K562 (cell line): ENCODE data around the gene KCNMB3. TPM values are rescaled to one million over a fixed set of nuclear protein-coding genes. Genes with fewer than 3 reads are reported as not detected.

ENCODE experiments used
- BCLAF1 ChIP-seq, 2 experiments: fragments of 450-650 bp in 1 of 2; IDR thresholded peaks; 2 replicates each; pipeline ENCODE4 v1.6.1; 2011 to 2017; ENCODE audit warnings: low read depth in 2 of 2, antibody characterized with exemption in 1 of 2, borderline replicate concordance in 1 of 2, low read length in 1 of 2, mild to moderate bottlenecking in 1 of 2, mixed read lengths in 1 of 2; ENCODE audit not compliant: control insufficient read depth in 1 of 2
- E2F5 ChIP-seq: sonication (generic); formaldehyde crosslinking; IDR thresholded peaks from 2 replicates; pipeline ENCODE4 v1.8.0; 2022; ENCODE audit warnings: mild to moderate bottlenecking, missing genetic modification reagents
- HDAC1 ChIP-seq, 2 experiments: fragments of 450-650 bp; IDR thresholded peaks; 2 replicates each; pipeline ENCODE4 v1.6.1; 2016 to 2017; ENCODE audit warnings: inconsistent platforms in 1 of 2, mild to moderate bottlenecking in 1 of 2, moderate library complexity in 1 of 2
- HINFP ChIP-seq: fragments of 450-650 bp; conservative IDR thresholded peaks from 2 replicates; pipeline ENCODE4 v1.6.1; 2016; ENCODE audit warnings: missing genetic modification characterization, low read depth, mild to moderate bottlenecking, control low read depth, missing compliant biosample characterization
- HMG20A ChIP-seq: fragments of 450-650 bp; formaldehyde crosslinking; conservative IDR thresholded peaks from 2 replicates; pipeline ENCODE4 v1.4.0; 2020; ENCODE audit warnings: mild to moderate bottlenecking, mixed read lengths
- NCOA6 ChIP-seq: fragments of 450-650 bp; IDR thresholded peaks from 2 replicates; pipeline ENCODE4 v1.6.1; 2017; ENCODE audit warnings: mild to moderate bottlenecking
- NCOR1 ChIP-seq: fragments of 450-650 bp; IDR thresholded peaks from 2 replicates; pipeline ENCODE4 v1.6.1; 2016; ENCODE audit warnings: mild to moderate bottlenecking, moderate library complexity
- NFE2 ChIP-seq: IDR thresholded peaks from 2 replicates; pipeline ENCODE4 v1.6.1; 2014; ENCODE audit warnings: antibody characterized with exemption, low read depth
- POLR2AphosphoS5 ChIP-seq: IDR thresholded peaks from 2 replicates; pipeline ENCODE4 v1.6.1; 2011; ENCODE audit warnings: mild to moderate bottlenecking, low read depth, low read length, moderate library complexity; ENCODE audit not compliant: control insufficient read depth, insufficient read depth
- RBFOX2 ChIP-seq: fragments of 200-400 bp; formaldehyde crosslinking; IDR thresholded peaks from 2 replicates; pipeline ENCODE4 v1.6.1; 2017; ENCODE audit warnings: low read depth, mild to moderate bottlenecking, low read length, moderate library complexity
- SREBF1 ChIP-seq: fragments of 150-350 bp; IDR thresholded peaks from 2 replicates; pipeline ENCODE4 v1.6.1; 2014; ENCODE audit warnings: antibody characterized with exemption, low read depth, low read length, borderline replicate concordance
- STAT5A ChIP-seq: IDR thresholded peaks from 2 replicates; pipeline ENCODE4 v1.6.1; 2012; ENCODE audit warnings: low read length, inconsistent platforms, borderline replicate concordance
- TCF3 ChIP-seq: sonication (generic); formaldehyde crosslinking; IDR thresholded peaks from 2 replicates; pipeline ENCODE4 v1.4.0; 2020; ENCODE audit warnings: mild to moderate bottlenecking, missing genetic modification reagents
- TEAD4 ChIP-seq, 2 experiments: sonication (generic) in 1 of 2; formaldehyde crosslinking in 1 of 2; IDR thresholded peaks; 2 replicates each; pipeline versions ENCODE4 v1.6.1 to v1.8.0; 2012 to 2022; ENCODE audit warnings: borderline replicate concordance in 1 of 2, inconsistent platforms in 1 of 2, low read length in 1 of 2, mild to moderate bottlenecking in 1 of 2, missing genetic modification reagents in 1 of 2
- ZNF395 ChIP-seq: fragments of 200-800 bp; sonication (Bioruptor generic); IDR thresholded peaks from 2 replicates; pipeline ENCODE4 v1.6.1; 2017; ENCODE audit warnings: missing genetic modification characterization, missing compliant biosample characterization
- polyA plus RNA-seq, 8 experiments: library from polyadenylated mRNA; depleted of rRNA in 4 of 8; stranded (reverse) in 5 of 8; unstranded in 3 of 8; fragments of >200 nt; fragmentation: Nextera tagmentation in 2 of 8; fragmentation: Illumina TruSeq in 1 of 8; extraction: Ambion mirVana in 2 of 8; extraction: Trizol in 1 of 8; gene quantifications; 2 replicates each; pipeline versions ENCODE4 v1.2.1 to v1.2.3, GENCODE V29; 2011 to 2014; ENCODE audit warnings: inconsistent platforms in 1 of 8, missing spikeins in 1 of 8
- total RNA-seq, 7 experiments: library from RNA; depleted of rRNA in 6 of 7; stranded (reverse); fragments of >200 nt in 6 of 7; fragmentation: Illumina TruSeq in 2 of 7; extraction: Trizol in 2 of 7; gene quantifications; 2 replicates each; pipeline versions ENCODE4 v1.2.1 to v1.2.3, GENCODE V29; 2011 to 2021; ENCODE audit warnings: low replicate concordance in 1 of 7

KCNMB3 gene
- total and polyA plus RNA-seq, 9 of the 15 experiments (the other 6 are each of a cell fraction or from before 2014, with no cell fraction given): 7.0 to 21.1 (median 14.3) TPM

GRCh38 chr3:179265092-179265491 lies 14.2 kb upstream of the KCNMB3 start (continued):
- TF ChIP-seq BCLAF1 (IDR thresholded peaks at IDR 0.05; ENCODE audit: borderline replicate concordance in 1 of 2, control insufficient read depth in 1 of 2, low read depth in 2 of 2, low read length in 1 of 2) (no peak), NCOR1 (peak; percentile 33; the same call in 1 of the 2 replicates), SREBF1 (no peak), STAT5A (peak; percentile 20; the same call in 1 of the 2 replicates), NFE2 (no peak), NCOA6 (no peak), TCF3 (peak; percentile 72), HMG20A (no peak), TEAD4 (IDR thresholded peaks at IDR 0.05; ENCODE audit: low read length) (peak; percentile 67), TEAD4 (CRISPR knock-in tag; IDR thresholded peaks at IDR 0.05; ENCODE audit: borderline replicate concordance) (no peak), ZNF395 (no peak), POLR2AphosphoS5 (0 out of 2 replicates have a peak, but pooled peaks have one; percentile 20), E2F5 (no peak), HDAC1 (IDR thresholded peaks at IDR 0.05) (peak in 1 of 2 experiments; percentile 27; a peak in 1 of 4 replicates), RBFOX2 (no peak), HINFP (no peak)
